ENCODE measurements around the gene FAM20A. TPM values are rescaled to one million over a fixed set of nuclear protein-coding genes. Genes with fewer than 3 reads are reported as not detected.
A peak's percentile ranks its signal among the peaks of the same experiment; 100 is the strongest.

FAM20A gene
- total RNA-seq, 4 donors from 2014 or later, result 0.80 to 3.1 (median 1.4) TPM

DNA sequence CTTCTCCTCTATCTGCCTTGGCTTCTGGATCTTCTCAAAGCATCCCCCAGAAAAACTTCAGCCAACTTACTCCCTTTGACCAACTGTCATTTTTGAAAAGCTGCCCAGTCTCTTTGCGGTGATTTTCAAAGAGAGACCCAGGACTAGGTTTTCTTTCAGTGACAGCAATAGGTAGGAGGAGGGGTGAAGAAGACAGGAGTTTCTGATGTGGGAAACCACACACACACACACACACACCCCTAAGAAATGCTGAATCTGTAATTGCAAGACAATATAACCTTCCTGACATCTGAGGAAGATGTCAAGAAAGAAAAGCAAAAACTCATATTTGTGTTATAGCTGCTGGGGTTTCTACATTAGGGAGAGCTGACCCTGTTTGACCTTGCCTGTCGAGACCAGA is 5.2 kb downstream of the FAM20A start:
- intact Hi-C loops (cut with DNase I; ENCODE audit: low total_unique reads) (no loop called here), in situ Hi-C loops (cut with MboI; ENCODE audit: low sequenced_read_pairs in 4 of 4) (no loop called here)
- ATAC-seq (no peak), DNase-seq (no peak)
- no peak for TF ChIP-seq POLR2A (IDR thresholded peaks at IDR 0.05)
- TF ChIP-seq, protein P1, sequence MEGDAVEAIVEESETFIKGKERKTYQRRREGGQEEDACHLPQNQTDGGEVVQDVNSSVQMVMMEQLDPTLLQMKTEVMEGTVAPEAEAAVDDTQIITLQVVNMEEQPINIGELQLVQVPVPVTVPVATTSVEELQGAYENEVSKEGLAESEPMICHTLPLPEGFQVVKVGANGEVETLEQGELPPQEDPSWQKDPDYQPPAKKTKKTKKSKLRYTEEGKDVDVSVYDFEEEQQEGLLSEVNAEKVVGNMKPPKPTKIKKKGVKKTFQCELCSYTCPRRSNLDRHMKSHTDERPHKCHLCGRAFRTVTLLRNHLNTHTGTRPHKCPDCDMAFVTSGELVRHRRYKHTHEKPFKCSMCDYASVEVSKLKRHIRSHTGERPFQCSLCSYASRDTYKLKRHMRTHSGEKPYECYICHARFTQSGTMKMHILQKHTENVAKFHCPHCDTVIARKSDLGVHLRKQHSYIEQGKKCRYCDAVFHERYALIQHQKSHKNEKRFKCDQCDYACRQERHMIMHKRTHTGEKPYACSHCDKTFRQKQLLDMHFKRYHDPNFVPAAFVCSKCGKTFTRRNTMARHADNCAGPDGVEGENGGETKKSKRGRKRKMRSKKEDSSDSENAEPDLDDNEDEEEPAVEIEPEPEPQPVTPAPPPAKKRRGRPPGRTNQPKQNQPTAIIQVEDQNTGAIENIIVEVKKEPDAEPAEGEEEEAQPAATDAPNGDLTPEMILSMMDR (IDR thresholded peaks at IDR 0.05 in 4 of 5, conservative IDR thresholded peaks at IDR 0.05 in 1 of 5), result no peak
- Histone ChIP-seq H3K4me1 (peaks cover 0 to under 1% of the 10 kb centered on the region in 2 donors), H3K4me3 (no peak overlapping the region), H3K27me3 (peaks cover 9 to 15% (median 13%) of the 10 kb centered on the region in 3 donors), H3K9me3 (no peaks in the 10 kb centered on the region), H3K27ac (peak overlapping the region in 3 of 4 donors; percentile 3 to 43 (median 35)), H3K36me3 (no peaks in the 10 kb centered on the region)

DNA sequence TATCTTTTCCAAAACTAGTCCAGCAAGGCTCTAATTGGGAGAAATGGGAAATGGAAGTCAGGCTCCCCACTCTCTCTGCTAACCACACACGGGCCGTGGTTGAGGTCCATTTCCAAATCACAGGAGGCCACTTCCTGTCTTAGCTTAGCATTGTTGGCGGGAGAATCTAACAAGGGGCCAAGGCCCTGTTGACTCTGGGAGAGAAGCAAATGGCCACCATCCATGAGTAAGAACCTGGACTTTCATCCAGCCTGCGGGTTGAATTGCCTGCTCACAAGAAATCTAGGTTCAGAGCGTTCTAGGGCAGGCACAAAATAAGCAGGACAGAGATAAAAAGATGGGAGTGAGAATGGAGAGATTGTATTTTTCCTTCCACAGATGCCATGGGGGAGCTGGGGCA is 5.7 kb downstream of the FAM20A start:
- ATAC-seq (no peak), DNase-seq (peak; percentile 12 to 44)
- no peaks in the 10 kb centered on the region for H3K9me3 ChIP-seq
- no peaks in the 10 kb centered on the region for H3K36me3 ChIP-seq
- H3K27me3 ChIP-seq, result peaks cover 9 to 13% (median 12%) of the 10 kb centered on the region in 3 donors
- intact Hi-C loops (cut with DNase I; ENCODE audit: low total_unique reads), result no loop called here
- peak overlapping the region in 3 of 4 donors; percentile 3 to 43 (median 35) for H3K27ac ChIP-seq
- H3K4me1 ChIP-seq, result no peaks in the 10 kb centered on the region
- H3K4me3 ChIP-seq, result no peak overlapping the region
- in situ Hi-C loops (cut with MboI; ENCODE audit: low sequenced_read_pairs in 4 of 4), result no loop called here
- TF ChIP-seq, protein P1 (IDR thresholded peaks at IDR 0.05 in 4 of 5, conservative IDR thresholded peaks at IDR 0.05 in 1 of 5), result no peak
- no peak for TF ChIP-seq POLR2A (IDR thresholded peaks at IDR 0.05)

GRCh38 chr17:68594552-68594951 is 6.6 kb downstream of the FAM20A start:
- intact Hi-C loops (cut with DNase I; ENCODE audit: low total_unique reads) (no loop called here), in situ Hi-C loops (cut with MboI; ENCODE audit: low sequenced_read_pairs in 4 of 4) (no loop called here)
- no peak for TF ChIP-seq POLR2A (IDR thresholded peaks at IDR 0.05)
- TF ChIP-seq, protein P1 (IDR thresholded peaks at IDR 0.05 in 4 of 5, conservative IDR thresholded peaks at IDR 0.05 in 1 of 5), result no peak
- no peak for DNase-seq
- H3K27me3 ChIP-seq, result peaks cover 1 to 4% (median 2%) of the 10 kb centered on the region in 3 donors
- H3K4me3 ChIP-seq, result no peak overlapping the region
- no peaks in the 10 kb centered on the region for H3K4me1 ChIP-seq
- no peak for ATAC-seq
- H3K36me3 ChIP-seq, result no peaks in the 10 kb centered on the region
- no peaks in the 10 kb centered on the region for H3K9me3 ChIP-seq
- peak overlapping the region in 1 of 4 donors; percentile 35 for H3K27ac ChIP-seq

- Histone ChIP-seq H3K27me3 (no peaks in the 10 kb centered on the region), H3K4me1 (no peaks in the 10 kb centered on the region), H3K9me3 (no peaks in the 10 kb centered on the region), H3K27ac (peak overlapping the region in 2 of 4 donors; percentile 13 to 17), H3K4me3 (no peak overlapping the region), H3K36me3 (no peaks in the 10 kb centered on the region)
- DNase-seq, result peak in 1 of 2 donors; percentile 34
- peak; percentile 59 to 63 for ATAC-seq
- intact Hi-C loops (cut with DNase I; ENCODE audit: low total_unique reads) (no loop called here), in situ Hi-C loops (cut with MboI; ENCODE audit: low sequenced_read_pairs in 4 of 4) (no loop called here)
- TF ChIP-seq, protein P1 (IDR thresholded peaks at IDR 0.05 in 4 of 5, conservative IDR thresholded peaks at IDR 0.05 in 1 of 5), result no peak
- TF ChIP-seq POLR2A (IDR thresholded peaks at IDR 0.05), result no peak
Observed at GRCh38 chr17:68592682-68593641, 8.2 kb downstream of the FAM20A start.

Data from gastrocnemius medialis (tissue), 4 donors.